ENCODE measurements around the gene APOBEC4.
"Not testable (repeated sequence)": the region's sequence is repeated elsewhere in the genome, so short reads cannot be mapped to it uniquely, and the experiment has no call there.

Gene APOBEC4

DNA sequence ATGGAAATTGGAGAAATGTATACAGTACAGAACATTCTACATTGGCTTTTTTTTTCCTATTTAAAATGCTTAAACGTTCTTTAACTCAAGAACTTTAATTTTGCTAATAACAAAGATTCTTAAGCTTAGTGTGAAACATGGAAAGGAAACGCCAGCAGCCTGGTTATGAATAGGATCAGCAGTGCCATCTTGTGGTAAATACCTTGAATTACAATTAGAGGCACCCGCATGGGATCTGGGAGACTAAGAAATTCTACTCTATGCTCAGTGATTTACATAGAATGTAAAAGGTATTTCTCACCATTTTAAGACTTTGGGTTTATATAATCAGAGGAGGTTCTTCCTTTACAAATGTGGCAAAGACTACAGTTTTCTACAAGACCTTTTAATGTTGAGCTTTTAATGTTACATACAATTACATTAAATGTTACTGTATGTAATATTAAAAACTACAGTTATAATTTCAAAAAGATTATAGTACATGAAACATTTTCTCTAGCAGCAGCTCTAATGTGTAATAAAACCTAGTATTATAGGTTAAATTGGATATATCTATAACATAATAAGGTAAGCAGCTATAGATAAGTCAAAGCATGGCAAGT lies 32.1 kb upstream of the APOBEC4 start:
- no peak overlapping the region for H3K9ac ChIP-seq (ENCODE audit: low read depth, low read length)
- H3K36me3 ChIP-seq (ENCODE audit: insufficient read depth, low read length): no peaks in the 10 kb centered on the region
- no peaks in the 10 kb centered on the region; the same call in none of the 2 replicates for H3K4me1 ChIP-seq (ENCODE audit: insufficient read depth, low read length)
- no peaks in the 10 kb centered on the region for H3K9me3 ChIP-seq (ENCODE audit: control insufficient read depth, insufficient read depth, low read length)

DNA sequence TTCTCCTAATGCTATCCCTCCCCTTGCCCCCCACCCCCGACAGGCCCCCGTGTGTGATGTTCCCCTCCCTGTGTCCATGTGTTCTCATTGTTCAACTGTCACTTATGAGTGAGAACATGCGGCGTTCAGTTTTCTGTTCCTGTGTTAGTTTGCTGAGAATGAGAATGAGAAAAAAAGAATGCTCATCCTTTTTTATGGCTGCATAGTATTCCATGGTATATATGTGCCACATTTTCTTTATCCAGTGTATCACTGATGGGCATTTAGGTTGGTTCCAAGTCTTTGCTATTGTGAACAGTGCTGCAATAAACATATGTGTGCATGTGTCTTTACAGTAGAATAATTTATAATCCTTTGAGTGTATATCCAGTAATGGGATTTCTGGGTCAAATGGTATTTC lies 26.2 kb upstream of the APOBEC4 start:
- H3K4me1 ChIP-seq (ENCODE audit: insufficient read depth, low read length); H3K9me3 ChIP-seq (ENCODE audit: control insufficient read depth, insufficient read depth, low read length); H3K9ac ChIP-seq (ENCODE audit: low read depth, low read length); H3K36me3 ChIP-seq (ENCODE audit: insufficient read depth, low read length): not testable (repeated sequence)

DNA sequence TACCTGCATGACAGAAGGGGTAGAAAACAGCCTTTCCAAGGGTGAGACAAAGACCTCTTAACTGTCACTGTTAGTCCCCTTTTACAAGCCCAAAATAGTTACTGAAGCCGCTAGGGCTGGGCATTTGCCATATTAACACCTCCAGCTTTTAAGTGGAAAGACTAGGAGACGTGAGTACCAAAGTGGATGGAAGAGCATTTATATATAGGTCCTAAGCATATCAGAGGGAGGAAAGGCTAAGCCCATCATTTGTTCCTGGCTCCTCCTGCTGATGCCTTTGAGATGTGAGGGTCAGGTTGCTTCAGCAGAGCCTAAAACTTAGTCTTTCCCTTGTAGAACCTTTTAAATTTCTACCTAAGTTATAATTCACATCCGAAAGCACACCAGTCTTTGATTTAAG lies 25.7 kb upstream of the APOBEC4 start:
- Histone ChIP-seq H3K9me3 (ENCODE audit: control insufficient read depth, insufficient read depth, low read length) (no peaks in the 10 kb centered on the region), H3K36me3 (ENCODE audit: insufficient read depth, low read length) (no peaks in the 10 kb centered on the region), H3K9ac (ENCODE audit: low read depth, low read length) (no peak overlapping the region), H3K4me1 (ENCODE audit: insufficient read depth, low read length) (no peaks in the 10 kb centered on the region)

- no peaks in the 10 kb centered on the region for H3K4me1 ChIP-seq (ENCODE audit: insufficient read depth, low read length)
- no peaks in the 10 kb centered on the region for H3K9me3 ChIP-seq (ENCODE audit: control insufficient read depth, insufficient read depth, low read length)
- no peak overlapping the region for H3K9ac ChIP-seq (ENCODE audit: low read depth, low read length)
- no peaks in the 10 kb centered on the region for H3K36me3 ChIP-seq (ENCODE audit: insufficient read depth, low read length)
Measured at GRCh38 chr1:183676586-183677189, 23.6 kb upstream of the APOBEC4 start.

- no peak overlapping the region for H3K9ac ChIP-seq (ENCODE audit: low read depth, low read length)
Measured at GRCh38 chr1:183675883-183676585, 22.9 kb upstream of the APOBEC4 start.

GRCh38 chr1:183675381-183675780 lies 22.3 kb upstream of the APOBEC4 start:
- H3K9me3 ChIP-seq (ENCODE audit: control insufficient read depth, insufficient read depth, low read length): no peaks in the 10 kb centered on the region; the same call in 1 of the 2 replicates
- no peaks in the 10 kb centered on the region for H3K4me1 ChIP-seq (ENCODE audit: insufficient read depth, low read length)
- H3K9ac ChIP-seq (ENCODE audit: low read depth, low read length): no peak overlapping the region
- no peaks in the 10 kb centered on the region for H3K36me3 ChIP-seq (ENCODE audit: insufficient read depth, low read length)

More at GRCh38 chr1:183675883-183676585, 22.9 kb upstream of the APOBEC4 start:
- Histone ChIP-seq H3K36me3 (ENCODE audit: insufficient read depth, low read length) (no peaks in the 10 kb centered on the region), H3K9me3 (ENCODE audit: control insufficient read depth, insufficient read depth, low read length) (no peaks in the 10 kb centered on the region; the same call in 1 of the 2 replicates), H3K4me1 (ENCODE audit: insufficient read depth, low read length) (no peaks in the 10 kb centered on the region)

- no peaks in the 10 kb centered on the region; the same call in 1 of the 2 replicates for H3K9me3 ChIP-seq (ENCODE audit: control insufficient read depth, insufficient read depth, low read length)
- no peak overlapping the region for H3K9ac ChIP-seq (ENCODE audit: low read depth, low read length)
- no peaks in the 10 kb centered on the region for H3K36me3 ChIP-seq (ENCODE audit: insufficient read depth, low read length)
- no peaks in the 10 kb centered on the region for H3K4me1 ChIP-seq (ENCODE audit: insufficient read depth, low read length)
Measured at GRCh38 chr1:183674886-183675285, 21.8 kb upstream of the APOBEC4 start.

- H3K36me3 ChIP-seq (ENCODE audit: insufficient read depth, low read length): no peaks in the 10 kb centered on the region
- no peaks in the 10 kb centered on the region for H3K4me1 ChIP-seq (ENCODE audit: insufficient read depth, low read length)
- peaks cover 2% of the 10 kb centered on the region; the same call in 1 of the 2 replicates for H3K9me3 ChIP-seq (ENCODE audit: control insufficient read depth, insufficient read depth, low read length)
- no peak overlapping the region for H3K9ac ChIP-seq (ENCODE audit: low read depth, low read length)
Measured at GRCh38 chr1:183674339-183674738, 21.2 kb upstream of the APOBEC4 start.

DNA sequence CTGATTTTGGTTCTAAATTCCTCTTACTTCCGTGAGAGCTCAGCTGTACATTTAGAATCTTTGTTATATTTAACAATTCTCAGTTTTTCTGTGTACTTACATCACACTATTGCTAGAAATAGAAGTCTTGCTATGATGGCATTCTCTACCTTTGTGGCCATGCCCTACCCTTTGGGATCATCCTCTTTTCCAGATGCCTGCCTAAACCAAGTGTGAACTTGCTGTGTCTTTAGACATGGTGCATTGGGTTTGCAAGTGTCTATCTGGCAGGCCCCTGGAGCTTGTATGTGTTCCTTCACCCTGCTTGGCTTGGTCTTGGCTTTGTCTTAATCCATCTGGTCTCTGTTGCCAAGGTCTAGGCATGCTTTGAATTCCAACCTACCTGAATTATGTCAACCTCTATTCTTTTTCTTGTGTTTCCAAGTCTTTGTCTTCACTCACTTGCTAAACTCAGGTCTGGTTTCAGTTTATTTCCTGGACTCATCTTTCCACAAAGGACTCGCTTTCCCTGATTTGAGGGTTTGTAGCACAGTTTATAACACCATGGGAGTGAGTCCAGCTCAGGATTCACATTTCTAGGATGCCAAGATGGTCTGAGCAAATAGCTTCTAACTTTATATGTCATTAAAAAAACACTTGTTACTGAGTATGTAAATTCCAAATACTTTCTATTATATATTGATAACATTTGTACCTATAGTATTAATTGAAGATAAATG lies 20.6 kb upstream of the APOBEC4 start:
- H3K36me3 ChIP-seq (ENCODE audit: insufficient read depth, low read length): no peaks in the 10 kb centered on the region
- no peaks in the 10 kb centered on the region for H3K4me1 ChIP-seq (ENCODE audit: insufficient read depth, low read length)
- H3K9ac ChIP-seq (ENCODE audit: low read depth, low read length): no peak overlapping the region
- H3K9me3 ChIP-seq (ENCODE audit: control insufficient read depth, insufficient read depth, low read length): peaks cover 3% of the 10 kb centered on the region; the same call in 1 of the 2 replicates

- no peaks in the 10 kb centered on the region for H3K36me3 ChIP-seq (ENCODE audit: insufficient read depth, low read length)
- peaks cover 3% of the 10 kb centered on the region; the same call in 1 of the 2 replicates for H3K9me3 ChIP-seq (ENCODE audit: control insufficient read depth, insufficient read depth, low read length)
- H3K9ac ChIP-seq (ENCODE audit: low read depth, low read length): no peak overlapping the region
- H3K4me1 ChIP-seq (ENCODE audit: insufficient read depth, low read length): no peaks in the 10 kb centered on the region
Measured at GRCh38 chr1:183670169-183670568, 17.1 kb upstream of the APOBEC4 start.

DNA sequence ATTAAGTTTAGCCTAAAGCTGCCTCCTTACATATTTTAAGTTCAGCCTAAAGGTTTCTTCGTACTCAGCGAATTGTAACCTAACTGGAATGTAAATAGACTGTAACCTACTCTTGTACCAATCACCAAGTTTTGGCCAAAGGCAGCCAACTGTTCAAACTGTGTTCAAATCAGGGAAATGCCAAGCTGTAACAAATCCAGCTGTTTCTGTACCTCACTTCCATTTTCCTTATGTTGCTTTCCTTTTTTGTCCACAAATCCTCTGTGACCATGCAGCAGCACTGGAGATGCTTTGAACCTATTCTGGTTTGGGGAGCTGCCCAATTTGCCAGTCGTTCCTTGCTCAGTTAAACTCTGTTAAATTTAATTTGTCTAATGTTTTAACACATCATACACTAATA lies 3.2 kb upstream of the APOBEC4 start:
- no peaks in the 10 kb centered on the region for H3K36me3 ChIP-seq (ENCODE audit: insufficient read depth, low read length)
- H3K9me3 ChIP-seq (ENCODE audit: control insufficient read depth, insufficient read depth, low read length): no peaks in the 10 kb centered on the region
- peaks cover 4% of the 10 kb centered on the region for H3K4me1 ChIP-seq (ENCODE audit: insufficient read depth, low read length)
- no peak overlapping the region for H3K9ac ChIP-seq (ENCODE audit: low read depth, low read length)

DNA sequence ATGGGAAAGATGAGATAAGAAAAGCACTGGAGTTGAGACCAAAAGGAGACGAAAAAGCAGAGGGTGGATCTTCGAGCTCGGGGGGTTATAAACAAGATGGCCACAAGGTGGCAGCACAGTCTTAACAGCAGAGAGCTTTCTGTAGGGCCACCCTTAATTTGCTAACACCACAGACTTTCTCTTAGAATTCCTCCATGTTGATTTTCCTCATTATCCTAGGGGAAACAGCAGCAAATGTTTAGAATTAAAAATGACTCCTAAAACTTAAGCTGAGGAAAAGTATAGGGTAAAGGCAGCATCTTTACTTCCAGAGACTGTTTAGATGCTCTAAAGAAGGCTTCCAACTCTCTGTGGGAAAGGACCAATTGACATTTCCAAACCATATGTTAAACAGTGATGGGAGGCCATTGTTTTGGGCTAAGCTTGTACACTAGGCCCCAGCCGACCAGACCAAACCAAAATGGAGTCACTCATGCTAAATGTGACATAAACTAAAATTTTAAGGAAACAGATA lies 2.5 kb upstream of the APOBEC4 start:
- Histone ChIP-seq H3K9me3 (ENCODE audit: control insufficient read depth, insufficient read depth, low read length) (no peaks in the 10 kb centered on the region), H3K4me1 (ENCODE audit: insufficient read depth, low read length) (peaks cover 6% of the 10 kb centered on the region), H3K36me3 (ENCODE audit: insufficient read depth, low read length) (no peaks in the 10 kb centered on the region), H3K9ac (ENCODE audit: low read depth, low read length) (no peak overlapping the region)

DNA sequence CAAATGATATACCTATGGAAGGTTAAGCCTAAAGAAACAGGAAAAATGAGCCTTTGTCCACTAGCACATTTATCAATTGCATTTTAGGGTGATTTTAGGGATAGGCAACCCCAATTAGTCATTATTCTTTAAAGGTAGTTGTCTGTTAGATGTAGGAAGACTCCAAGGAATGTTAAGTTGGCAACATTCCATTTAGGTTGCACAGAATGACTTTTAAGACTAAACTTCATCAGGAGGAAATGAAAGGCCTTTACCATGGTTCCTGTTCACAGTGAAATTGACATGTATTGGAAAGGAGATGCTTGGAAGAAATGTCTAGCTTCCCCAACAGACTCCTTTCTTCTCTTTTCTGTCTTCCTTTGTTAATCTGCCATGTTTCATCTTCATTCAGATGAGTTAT lies 1.6 kb upstream of the APOBEC4 start:
- Histone ChIP-seq H3K9me3 (ENCODE audit: control insufficient read depth, insufficient read depth, low read length) (no peaks in the 10 kb centered on the region), H3K4me1 (ENCODE audit: insufficient read depth, low read length) (peaks cover 6% of the 10 kb centered on the region), H3K36me3 (ENCODE audit: insufficient read depth, low read length) (no peaks in the 10 kb centered on the region), H3K9ac (ENCODE audit: low read depth, low read length) (no peak overlapping the region)

- Histone ChIP-seq H3K9me3 (ENCODE audit: control insufficient read depth, insufficient read depth, low read length) (no peaks in the 10 kb centered on the region), H3K9ac (ENCODE audit: low read depth, low read length) (no peak overlapping the region), H3K36me3 (ENCODE audit: insufficient read depth, low read length) (no peaks in the 10 kb centered on the region), H3K4me1 (ENCODE audit: insufficient read depth, low read length) (peaks cover 6% of the 10 kb centered on the region)
Measured at GRCh38 chr1:183653876-183654451, 848 bp upstream of the APOBEC4 start.

Measured in ES-I3 (cell line).